HT-29 (cell line): ENCODE data around the gene SORCS2. TPM values are rescaled to one million over a fixed set of nuclear protein-coding genes. Genes with fewer than 3 reads are reported as not detected.
"Not testable (repeated sequence)": the region's sequence is repeated elsewhere in the genome, so short reads cannot be mapped to it uniquely, and the experiment has no call there.

Experiments used
- DNase-seq: peaks from one replicate; pipeline ENCODE4 v3.0.0-alpha.2; 2015; ENCODE audit warnings: low spot score
- total RNA-seq: library from RNA; depleted of rRNA; stranded (reverse); fragments of >200 nt; shearing (Covaris generic); gene quantifications from 2 replicates; pipeline ENCODE4 v1.2.3, GENCODE V29; 2014

The SORCS2 gene
- total RNA-seq, 1 experiment from 2014 or later: not detected

DNA sequence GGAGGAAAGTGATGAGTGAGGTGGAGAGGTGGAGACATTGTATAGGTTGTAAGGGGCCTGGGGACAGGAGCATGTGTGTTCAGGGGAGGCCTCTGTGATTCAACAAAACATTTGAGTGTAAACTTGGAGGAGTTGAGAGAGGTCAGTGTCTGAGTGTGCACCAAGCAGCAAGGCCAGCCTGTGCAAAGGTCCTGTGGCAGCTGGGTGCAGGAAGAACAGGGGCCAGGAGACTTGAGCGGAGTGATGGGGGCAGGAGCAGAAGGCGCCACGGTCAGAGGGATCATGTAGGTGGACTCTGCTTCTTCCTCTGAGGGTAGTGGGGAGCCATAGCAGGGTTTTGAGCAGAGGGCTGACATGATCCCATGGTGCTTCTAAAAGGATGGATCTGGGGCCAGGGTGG, 252.0 kb downstream of the SORCS2 start:
- DNase-seq: no peak

DNA sequence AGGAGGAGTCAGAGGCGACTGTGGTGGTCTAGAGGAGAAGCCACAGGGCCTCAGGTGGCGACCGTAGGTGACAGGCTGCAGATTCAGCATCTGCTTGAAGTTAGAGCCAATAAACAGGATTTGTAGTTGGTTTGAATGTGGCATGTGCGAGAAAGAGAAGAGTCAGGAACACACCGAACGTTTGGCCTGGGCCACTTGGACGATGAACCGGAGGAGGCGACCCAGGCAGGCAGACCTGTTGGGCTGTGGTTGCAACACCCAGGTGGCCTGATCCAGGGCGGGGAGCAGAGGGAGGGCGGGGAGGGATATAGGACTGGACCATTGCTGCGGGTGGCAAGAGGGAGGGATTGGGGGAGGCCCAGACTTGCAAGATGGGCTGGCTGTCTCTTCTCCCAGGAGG, 252.4 kb downstream of the SORCS2 start:
- DNase-seq: no peak

DNA sequence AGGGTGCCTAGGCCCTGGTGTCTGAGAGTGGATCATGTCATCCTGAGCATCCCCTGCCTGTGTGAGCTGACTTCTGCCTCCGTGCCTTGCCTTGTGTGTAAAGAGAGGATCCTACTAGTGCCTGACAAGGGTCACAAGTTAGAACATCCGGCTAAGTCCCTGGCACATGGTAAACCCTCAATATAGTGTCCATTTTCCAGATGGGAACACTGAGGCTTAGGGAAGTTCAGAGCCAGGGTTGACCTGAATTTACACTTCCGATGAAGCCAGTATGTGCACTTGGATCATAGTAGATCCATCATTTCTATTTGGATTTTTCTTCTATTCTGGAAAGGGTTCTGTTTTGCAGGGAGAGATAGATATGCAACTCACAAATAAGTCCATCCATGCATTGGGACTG, 254.9 kb downstream of the SORCS2 start:
- DNase-seq: no peak

DNA sequence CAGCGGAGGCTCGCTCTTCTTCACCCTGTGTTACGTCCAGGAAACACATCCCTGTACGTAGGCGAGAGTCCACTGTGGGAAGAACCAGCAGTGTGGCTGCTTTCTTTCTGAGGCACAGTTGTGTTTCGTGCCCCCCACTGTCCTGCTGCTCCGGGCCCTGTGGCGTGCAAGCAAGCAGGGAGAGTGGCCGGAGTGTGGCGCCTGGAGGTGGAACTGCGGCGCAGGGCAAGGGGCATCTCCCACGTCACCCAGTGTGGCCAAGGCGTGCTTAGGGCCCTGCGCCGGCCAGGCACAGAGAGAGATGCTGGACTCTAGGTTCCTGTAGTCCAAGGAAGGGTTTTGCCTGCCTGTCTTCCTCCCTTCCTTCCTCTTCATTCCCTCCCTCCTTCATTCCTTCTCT, 255.7 kb downstream of the SORCS2 start:
- DNase-seq: no peak

DNA sequence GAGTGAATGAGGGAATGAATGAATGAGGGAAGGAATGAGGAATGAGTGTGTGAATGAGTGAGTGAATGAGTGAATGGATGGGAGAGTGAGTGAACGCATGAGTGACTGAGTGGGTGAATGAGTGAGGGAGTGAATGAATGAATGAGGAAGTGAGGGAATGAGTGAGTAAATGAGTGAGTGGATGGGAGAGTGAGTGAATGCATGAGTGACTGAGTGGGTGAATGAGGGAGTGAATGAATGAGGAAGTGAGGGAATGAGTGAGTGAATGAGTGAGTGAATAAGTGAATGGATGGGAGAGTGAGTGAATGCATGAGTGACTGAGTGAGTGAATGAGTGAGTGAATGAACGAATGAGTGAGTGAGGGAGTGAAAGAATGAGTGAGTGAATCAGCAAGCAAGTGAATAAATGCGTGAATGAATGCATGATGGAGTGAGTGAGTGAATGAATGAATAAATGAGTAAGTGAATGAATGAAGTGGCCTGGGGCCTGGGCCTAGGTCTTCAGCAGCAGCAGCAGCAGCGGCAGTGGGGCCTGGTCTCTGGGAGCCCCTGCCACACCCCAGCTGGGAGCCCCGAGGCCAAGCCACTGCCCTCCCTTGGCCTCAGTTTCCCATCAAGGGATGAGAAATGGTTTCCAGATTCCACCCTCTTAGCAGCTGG, 258.6 kb downstream of the SORCS2 start:
- DNase-seq: no peak

DNA sequence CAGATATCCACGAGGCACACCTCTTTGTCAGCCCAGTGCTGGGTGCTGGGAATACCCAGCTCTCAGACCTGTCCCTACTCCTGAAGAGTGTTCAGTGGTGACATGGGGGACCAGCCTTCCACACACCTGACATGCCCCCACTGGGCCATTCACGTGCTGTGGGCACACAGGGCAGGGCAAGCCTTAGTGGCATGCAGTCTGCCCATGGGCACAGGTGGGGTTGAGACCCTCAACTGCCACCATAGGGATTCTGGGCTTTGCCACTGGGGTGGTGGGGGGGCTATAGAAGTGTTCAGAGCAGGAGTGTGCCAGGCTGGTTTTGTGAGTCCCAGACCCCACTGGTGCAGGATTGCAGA, 259.1 kb downstream of the SORCS2 start:
- DNase-seq: no peak

DNA sequence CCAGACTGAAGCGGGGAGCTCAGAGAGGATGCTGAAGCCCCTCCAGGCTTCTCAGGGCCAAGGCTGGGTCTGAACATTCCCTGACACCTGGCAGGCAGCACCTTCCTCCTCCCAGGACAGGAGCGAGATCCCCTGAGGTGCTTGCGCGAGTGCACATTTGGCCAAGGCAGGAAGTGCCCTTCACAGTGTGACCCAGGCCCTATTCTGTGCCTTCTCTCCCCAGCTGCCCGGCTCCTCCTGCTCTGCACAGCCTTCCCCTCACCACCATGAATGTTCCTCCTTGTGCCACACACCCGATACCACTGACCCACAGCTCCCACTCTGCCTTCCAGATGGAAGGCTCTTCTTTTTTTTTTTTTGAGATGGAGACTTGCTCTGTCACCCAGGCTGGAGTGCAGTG, 259.5 kb downstream of the SORCS2 start:
- no peak for DNase-seq

DNA sequence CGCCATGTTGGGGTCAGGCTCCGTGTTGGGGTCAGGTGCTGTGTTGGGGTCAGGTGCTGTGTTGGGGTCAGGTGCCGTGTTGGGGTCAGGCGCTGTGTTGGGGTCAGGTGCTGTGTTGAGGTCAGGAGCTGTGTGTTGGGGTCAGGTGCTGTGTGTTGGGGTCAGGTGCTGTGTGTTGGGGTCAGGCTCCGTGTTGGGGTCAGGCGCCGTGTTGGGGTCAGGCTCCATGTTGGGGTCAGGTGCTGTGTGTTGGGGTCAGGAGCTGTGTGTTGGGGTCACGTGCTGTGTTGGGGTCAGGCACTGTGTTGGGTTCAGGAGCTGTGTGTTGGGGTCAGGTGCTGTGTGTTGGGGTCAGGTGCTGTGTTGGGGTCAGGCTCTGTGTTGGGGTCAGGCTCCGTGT, 260.5 kb downstream of the SORCS2 start:
- DNase-seq: not testable (repeated sequence)

DNA sequence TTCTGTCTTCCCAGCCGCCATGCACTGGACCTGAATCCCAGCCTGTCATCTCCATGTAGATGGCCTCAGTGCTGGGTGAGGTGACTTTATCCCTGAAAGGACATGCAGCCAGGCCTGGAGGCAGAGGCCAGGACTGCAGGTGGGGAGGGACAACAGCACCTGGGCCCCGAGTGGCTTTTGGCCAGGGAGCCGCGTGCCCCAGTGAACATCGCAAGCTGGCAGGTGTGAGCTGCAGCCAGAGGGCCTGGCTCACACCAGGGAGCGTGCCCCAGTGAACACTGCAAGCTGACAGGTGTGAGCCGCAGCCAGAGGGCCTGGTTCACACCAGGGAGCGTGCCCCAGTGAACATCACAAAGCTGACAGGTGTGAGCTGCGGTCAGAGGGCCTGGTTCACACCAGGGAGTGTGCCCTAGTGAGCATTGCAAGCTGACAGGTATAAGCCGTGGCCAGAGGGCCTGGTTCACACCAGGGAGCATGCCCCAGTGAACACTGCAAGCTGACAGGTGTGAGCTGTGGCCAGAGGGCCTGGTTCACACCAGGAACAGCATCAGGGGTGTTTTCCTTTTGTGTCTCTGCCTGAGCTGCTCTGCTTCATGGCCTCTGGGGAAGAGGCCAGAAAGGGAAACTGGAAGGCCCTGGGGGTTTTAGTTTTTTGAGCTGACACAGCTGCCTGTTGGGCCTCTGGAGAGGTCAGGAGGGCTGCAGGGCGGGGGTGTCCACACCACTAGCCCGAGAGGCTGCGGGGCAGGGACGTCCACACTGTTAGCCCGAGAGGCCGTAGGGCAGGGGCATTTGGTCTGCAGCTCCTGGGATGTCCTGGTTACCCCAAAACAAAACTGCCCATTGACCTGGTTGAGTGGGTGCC, 265.1 kb downstream of the SORCS2 start:
- DNase-seq: no peak

DNA sequence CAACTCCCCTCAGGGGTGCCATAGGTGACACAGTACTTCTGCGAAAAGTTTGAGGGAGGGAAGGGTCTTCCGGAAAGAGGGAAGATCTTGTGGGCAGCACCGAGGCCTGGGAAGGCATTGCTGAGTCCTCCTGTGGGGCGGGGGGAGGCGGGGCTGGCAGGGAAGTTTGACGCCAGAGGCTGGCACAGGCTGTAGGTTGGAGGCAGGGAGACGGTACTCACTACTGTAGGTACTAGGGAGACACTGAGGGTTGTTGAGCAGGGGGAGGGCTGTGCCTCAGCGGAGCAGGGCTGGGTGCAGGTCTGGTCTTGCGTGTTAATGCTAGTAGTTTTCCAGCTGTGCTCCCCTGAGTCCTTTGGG, 265.7 kb downstream of the SORCS2 start:
- DNase-seq: no peak

DNA sequence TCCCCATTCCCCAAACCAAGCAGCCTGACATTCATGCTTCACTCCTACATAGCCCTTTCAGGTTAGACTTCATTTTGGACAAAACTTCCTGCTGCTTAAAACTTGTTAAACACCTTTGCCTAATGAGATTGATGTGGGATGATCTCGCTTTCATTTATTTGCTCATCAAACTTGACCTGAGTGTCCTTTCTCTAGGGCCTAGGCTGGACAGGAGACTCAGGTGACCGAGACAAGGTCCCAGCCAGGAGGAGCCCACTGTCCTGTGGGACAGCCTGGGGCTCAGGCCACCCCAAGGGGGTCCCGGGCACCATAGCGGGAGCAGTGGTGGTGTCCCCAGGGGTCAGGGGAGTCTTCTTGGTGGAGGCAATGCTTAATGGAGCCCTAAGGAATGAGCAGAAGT, 266.1 kb downstream of the SORCS2 start:
- no peak for DNase-seq

DNA sequence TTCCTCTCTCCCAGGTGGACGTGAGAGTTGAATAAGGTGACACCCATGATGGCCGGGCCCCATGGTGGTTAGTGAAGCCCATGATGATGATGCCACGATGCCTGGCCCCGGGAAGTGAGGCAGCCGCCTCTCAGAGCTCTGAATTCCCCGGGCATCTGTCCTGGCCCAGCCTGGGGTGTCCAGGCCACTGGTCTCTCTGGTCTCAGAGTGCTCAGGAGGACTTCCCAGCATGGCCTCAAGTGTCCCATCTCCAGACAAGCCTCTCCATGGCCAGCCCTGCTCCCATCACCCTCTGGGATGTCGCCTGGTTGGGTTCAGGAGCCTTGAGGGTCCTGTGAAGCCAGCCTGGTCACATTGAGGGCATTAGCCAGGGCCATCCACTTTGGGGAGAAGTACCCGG, 267.1 kb downstream of the SORCS2 start:
- no peak for DNase-seq

DNA sequence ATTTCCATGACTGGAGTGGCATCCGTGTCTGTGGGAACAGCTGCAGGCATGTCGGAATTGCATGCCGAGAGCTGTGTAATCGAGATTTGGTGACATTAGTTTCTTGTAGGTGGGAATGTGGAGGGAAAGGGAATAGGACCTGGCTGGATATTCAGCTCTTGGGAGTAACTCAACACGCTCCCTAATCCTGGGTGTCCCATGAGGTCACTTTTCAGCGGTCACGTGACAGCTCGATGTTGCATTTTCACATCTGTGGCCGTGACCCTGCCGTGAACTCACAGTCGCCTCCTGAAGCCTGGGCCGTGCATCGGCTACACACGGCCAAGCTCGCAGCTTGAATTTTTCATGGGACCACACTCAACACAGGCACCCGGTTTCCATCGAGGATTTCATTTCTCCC, 268.2 kb downstream of the SORCS2 start:
- DNase-seq: no peak

DNA sequence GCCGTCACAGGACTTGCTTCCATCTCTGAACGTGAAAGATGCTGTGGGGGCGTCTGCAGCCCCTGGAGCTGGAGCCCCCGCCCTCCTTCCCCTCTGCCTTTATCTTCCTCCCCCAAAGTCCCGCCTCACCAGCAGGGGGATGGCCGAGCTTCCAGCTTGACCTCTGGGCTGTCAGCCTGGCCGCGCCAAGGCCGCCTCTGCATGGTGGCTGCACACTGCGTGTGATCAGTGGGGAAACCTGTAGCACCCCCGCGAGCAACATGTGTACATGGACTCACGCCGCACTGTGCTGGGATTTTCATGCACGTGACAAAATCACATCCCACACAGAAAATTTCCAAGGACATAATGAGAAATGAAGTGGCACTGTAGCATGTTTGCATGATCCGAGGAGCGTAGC, 268.9 kb downstream of the SORCS2 start:
- DNase-seq: no peak

DNA sequence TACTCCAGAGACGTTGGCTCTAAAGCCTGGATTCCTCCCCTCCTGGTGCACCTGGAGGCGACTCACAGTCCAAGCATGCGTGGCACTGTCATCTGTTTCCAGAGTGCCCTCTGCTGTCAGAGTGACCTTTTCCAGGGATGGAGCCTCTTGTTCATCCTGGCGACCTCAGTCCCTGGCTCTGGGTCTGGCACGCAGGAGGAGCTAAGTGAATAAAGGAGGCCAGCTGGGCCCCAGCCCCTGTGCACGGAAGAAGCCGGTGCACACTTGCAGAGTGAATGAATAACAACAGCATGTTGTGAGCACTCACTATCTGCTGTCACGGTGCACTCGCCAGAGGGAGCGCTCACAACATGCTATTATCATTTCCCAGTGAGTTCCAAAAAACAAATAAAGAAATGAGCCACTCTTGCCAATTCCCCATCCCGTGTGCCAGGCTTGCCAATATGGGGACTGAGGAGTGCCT, 270.2 kb downstream of the SORCS2 start:
- peak; percentile 42 for DNase-seq

DNA sequence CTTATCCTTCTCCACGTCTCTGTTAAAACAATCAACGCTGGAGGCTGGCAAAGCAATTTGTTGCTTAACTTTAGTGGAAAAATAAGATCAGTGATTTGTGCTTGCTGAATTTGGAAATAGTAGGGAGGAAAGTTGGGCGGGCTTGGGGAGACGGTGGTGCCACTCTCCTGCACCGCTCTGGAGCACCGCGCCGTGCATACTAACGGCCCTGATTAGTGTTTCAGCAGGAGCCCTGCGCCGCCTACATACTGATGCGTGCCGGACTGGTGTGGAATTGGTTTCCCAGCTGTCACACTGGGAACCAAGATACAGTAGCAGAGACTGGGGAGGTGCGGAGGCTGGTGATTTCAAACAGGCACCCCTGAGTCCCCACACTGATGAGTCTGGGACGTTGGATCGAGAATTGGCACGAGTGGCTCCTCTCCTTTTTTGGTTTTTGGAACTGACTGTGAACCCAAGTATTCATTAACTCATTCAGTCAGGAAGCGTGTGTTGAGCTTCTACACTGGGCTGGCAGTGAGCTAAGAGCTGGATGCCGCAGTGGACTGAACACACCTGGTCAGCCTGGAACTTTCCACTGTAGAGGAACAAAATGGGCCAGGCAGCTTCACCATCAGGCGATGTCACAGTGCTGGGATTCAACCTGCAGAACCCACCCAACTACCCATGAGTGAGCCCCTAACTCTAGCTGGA, 271.4 kb downstream of the SORCS2 start:
- no peak for DNase-seq

DNA sequence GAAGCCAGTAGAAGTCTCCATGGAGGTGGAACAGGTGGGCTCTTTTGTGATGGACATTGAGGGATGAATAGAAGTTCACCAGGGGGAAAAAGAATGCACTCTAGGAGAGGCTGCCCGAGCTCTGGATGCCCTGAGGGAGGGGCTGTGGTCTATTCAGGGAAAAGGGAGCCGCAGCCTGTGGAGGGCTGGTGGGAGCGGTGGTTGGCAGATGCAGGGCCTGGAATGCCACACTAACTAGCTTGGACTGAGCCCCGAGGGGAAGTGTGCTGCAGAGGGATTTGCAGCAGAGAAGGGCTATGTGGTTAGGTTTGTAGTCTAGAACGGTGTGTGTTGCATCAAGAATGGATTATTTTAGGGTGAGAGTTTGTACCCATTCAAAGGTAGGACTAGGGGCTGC, 271.9 kb downstream of the SORCS2 start:
- DNase-seq: no peak

DNA sequence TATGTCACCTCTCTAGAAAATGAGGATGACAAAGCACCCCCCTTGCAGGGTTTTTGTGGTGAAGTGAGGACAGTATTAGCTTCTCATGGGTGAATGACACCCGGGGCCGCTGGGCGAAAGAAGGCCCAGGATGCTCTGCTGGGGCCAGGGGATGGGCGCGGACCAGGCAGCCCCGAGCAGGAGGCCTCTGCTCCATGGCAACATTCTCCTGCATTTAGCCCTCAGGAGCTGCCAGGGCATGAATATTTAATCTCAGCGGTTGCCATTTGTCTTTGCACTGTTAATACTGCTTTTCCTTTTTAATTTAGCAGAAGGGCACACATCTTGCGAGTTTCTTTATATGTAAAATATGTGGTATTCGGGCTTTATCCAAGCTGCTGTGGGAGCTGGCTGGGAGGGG, 272.7 kb downstream of the SORCS2 start:
- DNase-seq: no peak

DNA sequence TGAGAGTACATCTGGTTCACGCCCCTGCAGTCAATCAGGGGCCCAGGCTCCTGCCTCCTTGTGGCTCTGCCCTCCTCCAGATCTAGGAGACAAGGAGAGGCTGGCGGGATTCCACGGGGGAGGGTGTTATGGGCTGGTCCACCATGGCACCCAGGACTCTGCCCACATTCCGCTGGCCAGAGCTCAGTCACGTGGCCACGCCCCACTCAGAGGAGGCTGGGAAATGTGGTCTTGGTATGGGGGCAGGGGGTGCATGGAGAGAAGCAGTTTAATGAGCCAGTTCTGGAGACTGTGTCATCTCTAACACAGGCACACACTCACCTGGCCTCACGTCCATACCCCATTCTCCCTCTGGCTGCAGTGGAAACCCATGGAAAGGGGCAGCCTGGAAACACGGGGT, 273.9 kb downstream of the SORCS2 start:
- no peak for DNase-seq

DNA sequence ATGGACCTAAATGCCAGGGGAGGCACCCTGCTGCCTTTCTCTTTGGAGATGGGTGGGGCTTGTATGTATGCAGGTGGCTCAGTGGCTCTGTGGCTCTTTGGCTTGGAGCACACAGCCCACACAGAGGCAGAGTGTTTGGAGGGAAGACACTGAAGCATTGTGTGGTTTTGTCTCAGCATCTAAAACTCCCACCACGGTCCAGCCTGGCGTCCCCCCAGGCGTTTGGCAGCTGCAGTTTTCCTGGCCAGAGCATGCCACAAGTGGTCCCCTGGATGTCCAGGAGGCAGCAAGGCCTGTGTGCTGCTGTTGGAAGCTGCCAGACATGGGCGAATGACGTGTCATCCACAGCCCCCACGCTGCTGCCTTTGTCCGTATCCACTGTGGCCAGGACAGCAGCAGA, 274.6 kb downstream of the SORCS2 start:
- no peak for DNase-seq

DNA sequence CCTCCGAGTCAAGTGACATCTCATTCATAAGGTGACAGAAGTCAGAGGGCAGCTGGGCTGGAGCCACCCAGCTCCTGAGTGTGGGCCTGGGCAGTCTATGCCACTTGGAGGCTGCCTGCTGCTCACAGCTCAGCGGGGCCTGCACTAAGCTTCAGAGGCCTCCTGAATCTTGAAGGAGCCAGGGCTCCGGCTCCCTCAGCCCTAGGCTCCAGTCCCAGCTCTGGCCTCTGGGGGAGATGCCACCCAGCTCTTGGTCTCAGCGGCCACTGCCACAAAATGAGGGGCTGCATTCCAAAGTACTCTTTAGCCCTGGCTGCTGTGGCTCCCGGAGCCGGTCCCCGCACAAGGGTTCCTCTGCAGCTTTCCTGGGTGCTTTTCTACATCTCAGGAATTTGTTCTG, 275.1 kb downstream of the SORCS2 start:
- DNase-seq: no peak

DNA sequence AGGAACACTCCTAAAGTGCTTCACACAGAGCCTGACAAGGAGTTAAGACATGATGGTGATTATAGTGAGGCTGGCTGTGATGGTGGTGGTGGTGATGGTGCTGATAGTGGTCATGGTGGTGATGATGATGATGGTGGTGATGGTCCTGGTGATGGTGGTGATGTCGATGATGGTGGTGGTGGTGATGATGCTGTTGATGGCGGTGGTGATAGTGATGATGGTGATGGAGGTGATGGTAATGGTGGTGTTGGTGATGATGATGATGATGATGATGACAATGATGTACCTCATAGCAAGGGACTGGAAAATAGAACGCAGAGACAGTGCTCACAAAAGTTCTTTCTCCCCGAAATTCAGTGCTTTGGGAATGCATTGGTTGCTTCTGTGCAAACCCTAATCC, 276.7 kb downstream of the SORCS2 start:
- DNase-seq: no peak

DNA sequence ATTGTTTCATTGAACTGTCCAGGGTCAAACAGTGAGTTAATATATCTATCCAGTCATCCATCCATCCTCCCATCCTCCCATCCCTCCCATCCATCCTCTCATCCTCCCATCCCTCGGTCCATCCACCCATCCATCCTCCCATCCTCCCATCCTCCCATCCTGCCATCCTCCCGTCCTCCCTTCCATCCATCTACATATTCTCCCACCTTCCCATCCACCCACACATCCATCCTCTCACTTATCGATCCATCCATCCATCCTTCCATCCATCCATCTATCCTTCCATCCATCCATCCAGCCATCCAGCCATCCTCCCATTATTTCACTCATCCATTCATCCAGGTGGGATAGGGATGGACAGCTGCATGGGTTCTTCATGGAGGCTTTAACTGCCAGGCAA, 277.8 kb downstream of the SORCS2 start:
- DNase-seq: no peak
